Measurements from ENCODE around the gene COPB2.

The COPB2 gene

DNA sequence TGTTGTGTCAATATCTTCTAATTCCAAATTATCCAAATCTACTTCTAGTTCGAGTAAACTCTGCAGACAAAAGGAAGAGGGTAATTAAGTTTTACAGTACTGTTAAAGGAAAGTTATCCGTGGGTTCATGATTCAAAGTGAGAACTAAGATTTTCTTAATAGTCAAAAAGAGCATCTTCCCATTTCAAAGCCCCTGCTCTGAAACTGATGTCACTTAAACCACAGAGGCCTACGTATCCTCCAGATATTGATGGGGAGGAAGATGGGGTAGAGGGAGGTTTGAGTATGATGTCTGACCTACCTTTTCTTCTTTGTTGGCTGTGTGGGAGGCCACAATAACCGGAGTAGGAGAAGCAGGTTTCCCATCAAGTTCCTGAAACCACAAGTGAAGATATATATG is 31.5 kb downstream of the COPB2 start:
- DNase-seq (ENCODE audit: extremely low read depth, insufficient read length): peak; percentile 48
- H3K36me3 ChIP-seq (ENCODE audit: control insufficient read depth, insufficient read depth, low read length): peaks cover 23% of the 10 kb centered on the region
- H3K4me3 ChIP-seq (replicated peaks; ENCODE audit: low read depth, low read length): no peak overlapping the region
- TF ChIP-seq, protein P1, sequence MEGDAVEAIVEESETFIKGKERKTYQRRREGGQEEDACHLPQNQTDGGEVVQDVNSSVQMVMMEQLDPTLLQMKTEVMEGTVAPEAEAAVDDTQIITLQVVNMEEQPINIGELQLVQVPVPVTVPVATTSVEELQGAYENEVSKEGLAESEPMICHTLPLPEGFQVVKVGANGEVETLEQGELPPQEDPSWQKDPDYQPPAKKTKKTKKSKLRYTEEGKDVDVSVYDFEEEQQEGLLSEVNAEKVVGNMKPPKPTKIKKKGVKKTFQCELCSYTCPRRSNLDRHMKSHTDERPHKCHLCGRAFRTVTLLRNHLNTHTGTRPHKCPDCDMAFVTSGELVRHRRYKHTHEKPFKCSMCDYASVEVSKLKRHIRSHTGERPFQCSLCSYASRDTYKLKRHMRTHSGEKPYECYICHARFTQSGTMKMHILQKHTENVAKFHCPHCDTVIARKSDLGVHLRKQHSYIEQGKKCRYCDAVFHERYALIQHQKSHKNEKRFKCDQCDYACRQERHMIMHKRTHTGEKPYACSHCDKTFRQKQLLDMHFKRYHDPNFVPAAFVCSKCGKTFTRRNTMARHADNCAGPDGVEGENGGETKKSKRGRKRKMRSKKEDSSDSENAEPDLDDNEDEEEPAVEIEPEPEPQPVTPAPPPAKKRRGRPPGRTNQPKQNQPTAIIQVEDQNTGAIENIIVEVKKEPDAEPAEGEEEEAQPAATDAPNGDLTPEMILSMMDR (IDR thresholded peaks at IDR 0.05; ENCODE audit: insufficient read depth, low read length, poor library complexity, severe bottlenecking): no peak
- H3K27me3 ChIP-seq (replicated peaks; ENCODE audit: control insufficient read depth, insufficient read depth, low read length): no peaks in the 10 kb centered on the region

DNA sequence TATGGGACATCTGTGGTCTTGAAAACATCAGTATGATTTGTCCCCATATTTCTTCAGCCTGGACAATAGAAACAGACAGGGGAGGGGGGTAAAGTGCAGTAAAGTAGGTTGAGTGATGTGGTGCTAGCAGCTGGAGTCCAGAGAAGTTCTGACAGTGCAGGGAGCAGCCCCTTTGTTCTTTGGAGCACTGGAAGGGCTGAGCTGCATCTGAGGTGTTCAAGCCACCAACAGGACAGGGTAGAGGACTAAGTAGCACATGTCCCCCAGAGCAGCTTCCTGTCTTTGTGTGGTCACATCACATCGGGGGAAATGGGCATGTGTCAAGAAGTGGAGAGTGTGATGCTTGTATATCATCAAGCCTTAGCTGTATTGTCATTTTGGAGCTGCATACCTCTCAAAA is 33.6 kb downstream of the COPB2 start:
- no peaks in the 10 kb centered on the region for H3K27me3 ChIP-seq (replicated peaks; ENCODE audit: control insufficient read depth, insufficient read depth, low read length)
- no peak overlapping the region for H3K4me3 ChIP-seq (replicated peaks; ENCODE audit: low read depth, low read length)
- peaks cover 23% of the 10 kb centered on the region for H3K36me3 ChIP-seq (ENCODE audit: control insufficient read depth, insufficient read depth, low read length)
- DNase-seq (ENCODE audit: extremely low read depth, insufficient read length): no peak
- TF ChIP-seq, protein P1 (IDR thresholded peaks at IDR 0.05; ENCODE audit: insufficient read depth, low read length, poor library complexity, severe bottlenecking): no peak

DNA sequence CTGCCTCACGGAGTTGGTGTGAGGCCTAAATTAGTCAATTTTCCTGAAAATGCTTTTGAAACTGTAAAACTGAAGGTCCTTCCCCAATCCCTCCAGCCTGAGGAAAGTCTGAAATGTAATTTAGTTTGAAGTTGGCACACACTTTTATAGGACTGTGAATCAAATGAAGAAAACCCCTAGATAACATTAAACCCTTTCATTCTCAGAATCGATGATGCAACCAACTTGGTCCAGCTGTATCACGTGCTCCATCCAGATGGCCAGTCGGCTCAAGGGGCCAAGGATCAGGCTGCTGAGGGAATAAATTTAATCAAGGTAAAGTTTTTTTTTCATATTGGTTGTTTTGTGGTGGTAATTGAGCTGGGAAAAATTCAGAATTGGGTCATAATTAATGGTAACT is 34.0 kb downstream of the COPB2 start:
- Histone ChIP-seq H3K4me3 (replicated peaks; ENCODE audit: low read depth, low read length) (no peak overlapping the region), H3K27me3 (replicated peaks; ENCODE audit: control insufficient read depth, insufficient read depth, low read length) (no peaks in the 10 kb centered on the region), H3K36me3 (ENCODE audit: control insufficient read depth, insufficient read depth, low read length) (peaks cover 24% of the 10 kb centered on the region)
- TF ChIP-seq, protein P1 (IDR thresholded peaks at IDR 0.05; ENCODE audit: insufficient read depth, low read length, poor library complexity, severe bottlenecking): no peak
- no peak for DNase-seq (ENCODE audit: extremely low read depth, insufficient read length)

DNA sequence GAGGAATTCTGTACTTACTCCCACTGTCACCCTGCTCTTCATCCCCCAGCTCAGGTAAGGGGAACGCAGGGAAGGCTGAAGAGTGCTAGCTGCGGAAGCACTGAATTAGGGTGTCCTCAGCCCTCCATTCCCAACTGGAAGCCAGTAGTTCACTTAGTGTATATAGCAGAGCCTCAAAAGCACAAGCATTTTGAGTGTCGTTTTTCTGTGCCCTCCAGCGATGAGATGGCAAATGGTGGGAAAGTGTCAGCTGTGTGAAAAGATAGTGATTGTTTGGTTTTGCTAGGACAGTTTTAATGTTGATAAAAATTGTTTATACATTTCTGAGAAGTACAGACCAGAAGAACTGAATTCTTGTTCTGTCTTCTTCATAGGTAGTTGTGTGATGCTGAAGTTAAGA is 34.8 kb downstream of the COPB2 start:
- TF ChIP-seq, protein P1 (IDR thresholded peaks at IDR 0.05; ENCODE audit: insufficient read depth, low read length, poor library complexity, severe bottlenecking): no peak

DNA sequence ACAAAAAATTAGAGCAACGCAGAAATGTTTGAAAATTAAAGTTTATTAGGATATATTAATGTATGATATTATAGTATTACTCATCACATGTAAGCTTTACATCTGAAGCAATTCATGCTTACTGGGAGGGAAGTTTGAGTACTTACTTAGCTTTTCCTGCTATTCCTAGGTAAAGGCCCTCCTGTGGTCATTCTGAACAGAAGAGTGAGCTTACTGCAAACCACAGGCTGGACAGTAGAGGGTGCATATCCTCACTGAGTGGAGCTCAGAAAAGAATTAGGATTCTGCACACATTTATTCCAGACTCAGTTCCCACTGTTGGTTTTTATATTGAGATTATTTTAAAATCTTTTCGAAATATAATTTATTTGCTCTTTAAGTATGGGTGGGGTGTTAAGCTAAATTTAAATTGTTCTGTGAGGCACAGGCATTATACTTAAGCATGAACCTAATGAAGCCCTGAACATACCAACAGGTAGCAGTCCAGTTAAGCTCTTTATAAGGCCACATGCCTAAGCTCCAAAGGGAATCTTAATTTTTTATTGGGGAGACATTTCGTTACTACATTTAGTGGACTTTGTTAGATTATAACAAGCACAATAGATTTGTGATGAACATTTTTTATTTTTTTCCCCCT is 35.4 kb downstream of the COPB2 start:
- Histone ChIP-seq H3K36me3 (ENCODE audit: control insufficient read depth, insufficient read depth, low read length) (peaks cover 22% of the 10 kb centered on the region), H3K27me3 (replicated peaks; ENCODE audit: control insufficient read depth, insufficient read depth, low read length) (no peaks in the 10 kb centered on the region), H3K4me3 (replicated peaks; ENCODE audit: low read depth, low read length) (no peak overlapping the region)
- TF ChIP-seq, protein P1 (IDR thresholded peaks at IDR 0.05; ENCODE audit: insufficient read depth, low read length, poor library complexity, severe bottlenecking): peak; percentile 60
- no peak for DNase-seq (ENCODE audit: extremely low read depth, insufficient read length)

More for the DNA sequence above, 34.8 kb downstream of the COPB2 start:
- H3K27me3 ChIP-seq (replicated peaks; ENCODE audit: control insufficient read depth, insufficient read depth, low read length): no peaks in the 10 kb centered on the region
- H3K36me3 ChIP-seq (ENCODE audit: control insufficient read depth, insufficient read depth, low read length): peaks cover 24% of the 10 kb centered on the region
- no peak for DNase-seq (ENCODE audit: extremely low read depth, insufficient read length)
- H3K4me3 ChIP-seq (replicated peaks; ENCODE audit: low read depth, low read length): no peak overlapping the region

DNA sequence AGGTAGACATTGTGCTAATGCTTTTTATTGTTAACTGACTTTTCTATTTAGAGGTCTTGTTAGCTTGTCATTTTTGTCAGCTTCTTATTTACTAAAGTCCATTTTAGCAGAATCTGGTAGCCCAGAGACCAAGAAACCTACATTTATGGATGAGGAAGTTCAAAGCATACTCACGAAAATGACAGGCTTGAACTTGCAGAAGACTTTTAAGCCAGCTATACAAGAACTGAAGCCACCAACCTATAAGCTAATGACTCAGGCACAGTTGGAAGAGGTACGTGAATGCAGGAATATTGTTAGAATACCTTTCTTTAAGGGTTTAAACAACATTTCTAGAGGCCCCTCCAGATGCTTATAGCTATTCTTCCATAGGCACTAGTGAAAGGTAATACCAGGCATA is 42.7 kb downstream of the COPB2 start:
- no peaks in the 10 kb centered on the region for H3K27me3 ChIP-seq (replicated peaks; ENCODE audit: control insufficient read depth, insufficient read depth, low read length)
- TF ChIP-seq, protein P1 (IDR thresholded peaks at IDR 0.05; ENCODE audit: insufficient read depth, low read length, poor library complexity, severe bottlenecking): no peak
- DNase-seq (ENCODE audit: extremely low read depth, insufficient read length): no peak
- peaks cover 6% of the 10 kb centered on the region for H3K36me3 ChIP-seq (ENCODE audit: control insufficient read depth, insufficient read depth, low read length)
- no peak overlapping the region for H3K4me3 ChIP-seq (replicated peaks; ENCODE audit: low read depth, low read length)
